SK-N-SH treated with all-trans-retinoic acid at 6 μM for 48 hours (cell line): ENCODE measurements around the gene SNRNP48.

Source experiments
- GLIS3 ChIP-seq: fragments of 250-450 bp; sonication (Bioruptor Pico); IDR thresholded peaks from 2 replicates; pipeline ENCODE4 v1.5.0; 2020; ENCODE audit warnings: mild to moderate bottlenecking, moderate library complexity
- PPARA ChIP-seq: fragments of 250-450 bp; sonication (Bioruptor Pico); IDR thresholded peaks from 2 replicates; pipeline ENCODE4 v1.5.0; 2020; ENCODE audit warnings: mild to moderate bottlenecking, borderline replicate concordance
- RARB ChIP-seq: fragments of 250-450 bp; sonication (Bioruptor Pico); IDR thresholded peaks from 2 replicates; pipeline ENCODE4 v1.8.0; 2021; ENCODE audit warnings: mild to moderate bottlenecking, moderate library complexity
- ZC3H10 ChIP-seq: fragments of 250-450 bp; sonication (Bioruptor Pico); IDR thresholded peaks from 2 replicates; pipeline ENCODE4 v1.5.1; 2021; ENCODE audit warnings: mild to moderate bottlenecking, moderate library complexity
- ZFP30 ChIP-seq: fragments of 450-650 bp; formaldehyde crosslinking; IDR thresholded peaks from 2 replicates; pipeline ENCODE4 v1.5.0; 2022; ENCODE audit warnings: mild to moderate bottlenecking, moderate library complexity
- TF ChIP-seq, protein P1 (sequence below): fragments of 250-450 bp; sonication (Bioruptor Pico); IDR thresholded peaks from 2 replicates; pipeline ENCODE4 v1.5.1; 2020; ENCODE audit warnings: low read depth, mild to moderate bottlenecking, moderate library complexity

DNA sequence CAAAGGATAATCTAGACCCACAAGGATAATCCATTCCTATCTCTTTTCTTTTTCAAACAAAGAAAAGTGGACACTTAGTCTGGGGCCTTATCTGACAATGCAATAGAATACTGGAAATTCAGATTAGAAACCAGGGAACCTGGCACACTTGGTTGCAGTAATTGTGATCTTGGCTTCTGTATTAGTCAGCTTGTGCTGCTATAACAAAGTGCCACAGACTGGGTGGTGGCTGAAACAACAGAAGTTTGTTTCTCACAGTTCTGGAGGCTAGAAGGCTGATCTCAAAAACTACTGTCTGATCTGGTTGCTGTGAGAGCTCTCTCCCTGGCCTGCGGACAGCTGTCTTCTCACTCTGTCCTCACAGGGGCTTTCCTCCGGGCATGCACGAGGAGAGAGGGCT lies 49.4 kb downstream of the SNRNP48 start:
- TF ChIP-seq ZC3H10 (CRISPR knock-in tag) = no peak
- TF ChIP-seq ZFP30 = no peak
- no peak for TF ChIP-seq RARB
- no peak for TF ChIP-seq GLIS3 (CRISPR knock-in tag)
- TF ChIP-seq, protein P1, sequence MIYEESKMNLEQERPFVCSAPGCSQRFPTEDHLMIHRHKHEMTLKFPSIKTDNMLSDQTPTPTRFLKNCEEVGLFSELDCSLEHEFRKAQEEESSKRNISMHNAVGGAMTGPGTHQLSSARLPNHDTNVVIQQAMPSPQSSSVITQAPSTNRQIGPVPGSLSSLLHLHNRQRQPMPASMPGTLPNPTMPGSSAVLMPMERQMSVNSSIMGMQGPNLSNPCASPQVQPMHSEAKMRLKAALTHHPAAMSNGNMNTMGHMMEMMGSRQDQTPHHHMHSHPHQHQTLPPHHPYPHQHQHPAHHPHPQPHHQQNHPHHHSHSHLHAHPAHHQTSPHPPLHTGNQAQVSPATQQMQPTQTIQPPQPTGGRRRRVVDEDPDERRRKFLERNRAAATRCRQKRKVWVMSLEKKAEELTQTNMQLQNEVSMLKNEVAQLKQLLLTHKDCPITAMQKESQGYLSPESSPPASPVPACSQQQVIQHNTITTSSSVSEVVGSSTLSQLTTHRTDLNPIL (CRISPR knock-in tag) = no peak
- TF ChIP-seq PPARA (CRISPR knock-in tag) = no peak
